ENCODE data around the gene ANKRD33B.
A peak's percentile ranks its signal among the peaks of the same experiment; 100 is the strongest.

The ANKRD33B gene

DNA sequence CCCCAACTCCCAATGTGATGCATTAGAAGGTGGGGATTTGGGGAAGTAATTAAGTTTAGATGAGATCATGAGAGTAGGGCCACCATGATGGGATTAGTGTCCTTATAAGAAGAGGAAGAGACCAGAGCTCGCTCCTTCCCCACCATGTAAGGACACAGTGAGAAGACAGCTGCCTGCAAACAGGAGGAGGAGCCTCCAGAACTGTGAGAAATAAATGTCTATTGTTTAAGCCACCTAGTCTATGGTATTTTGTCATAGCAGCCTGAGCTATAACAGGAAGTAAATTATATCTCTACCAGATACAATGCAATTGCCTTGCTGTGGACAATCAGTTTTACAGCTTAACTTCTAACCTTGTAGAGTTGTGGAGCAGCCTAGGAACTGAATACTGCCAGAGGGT lies 58.0 kb downstream of the ANKRD33B start:
- DNase-seq: no peak

DNA sequence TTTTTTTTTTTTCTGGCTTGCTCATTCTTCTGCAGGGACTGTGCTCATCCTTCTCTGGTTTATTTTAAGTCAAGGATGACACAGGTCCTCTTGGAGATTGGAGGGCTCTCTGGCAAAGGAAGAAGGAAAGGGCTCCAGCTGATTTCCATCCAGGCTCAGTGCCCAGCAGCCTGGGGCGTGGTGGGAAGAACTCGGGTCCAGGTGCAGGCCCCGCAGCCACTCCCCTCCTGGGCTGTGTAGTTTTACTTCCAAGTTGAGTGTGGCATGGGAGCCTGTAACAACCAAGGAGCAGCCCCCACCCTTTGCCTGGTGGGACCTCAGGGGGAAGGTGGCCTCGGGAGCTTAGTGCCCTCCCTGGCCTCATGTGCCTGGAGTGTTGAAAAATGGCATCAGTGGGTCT lies 58.9 kb downstream of the ANKRD33B start:
- DNase-seq: no peak

DNA sequence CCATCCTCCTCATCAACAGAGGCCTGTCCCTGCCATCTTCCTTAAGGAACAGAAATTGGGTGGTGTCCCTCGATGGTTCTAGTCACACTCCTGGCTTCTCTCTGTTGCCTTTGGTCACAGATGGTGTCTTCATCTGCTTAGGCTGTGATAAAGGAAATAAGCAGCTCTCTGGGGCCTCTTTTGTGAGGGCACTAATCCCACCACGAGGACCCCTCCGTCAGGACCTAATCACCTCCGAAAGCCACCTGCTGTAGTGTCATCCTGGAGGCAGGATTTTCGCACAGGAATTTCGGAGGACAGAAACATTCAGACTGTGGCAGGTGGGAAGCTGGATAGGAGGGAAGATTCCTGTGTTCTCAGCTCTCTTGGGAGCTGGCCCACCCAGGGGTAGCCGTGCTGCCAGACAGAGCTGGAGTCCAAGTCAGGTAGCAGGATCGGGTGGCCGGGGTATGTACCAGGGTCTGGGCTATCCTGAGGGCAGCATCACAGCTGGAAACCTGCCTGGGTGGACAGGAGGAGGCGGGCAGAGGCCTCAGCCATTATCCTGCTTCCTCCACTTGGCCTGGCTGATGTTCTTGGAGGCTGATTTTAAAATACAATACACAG lies 59.5 kb downstream of the ANKRD33B start:
- no peak for DNase-seq

DNA sequence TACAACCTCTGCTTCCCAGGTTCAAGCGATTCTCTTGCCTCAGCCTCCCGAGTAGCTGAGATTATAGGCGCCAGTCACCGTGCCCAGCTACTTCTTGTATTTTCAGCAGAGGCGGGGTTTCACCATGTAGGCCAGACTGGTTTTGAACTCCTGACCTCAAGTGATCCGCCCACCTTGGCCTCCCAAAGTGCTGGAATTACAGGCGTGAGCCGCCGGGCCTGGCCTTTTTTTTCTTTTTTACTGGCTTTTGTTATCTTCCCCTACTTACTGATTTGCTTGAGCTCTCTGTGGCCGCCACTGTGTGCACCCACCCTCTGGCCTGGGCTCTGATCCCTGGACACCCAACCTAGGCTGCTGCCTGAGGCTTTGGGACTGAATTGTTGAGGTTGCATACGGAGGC lies 60.3 kb downstream of the ANKRD33B start:
- no peak for DNase-seq

DNA sequence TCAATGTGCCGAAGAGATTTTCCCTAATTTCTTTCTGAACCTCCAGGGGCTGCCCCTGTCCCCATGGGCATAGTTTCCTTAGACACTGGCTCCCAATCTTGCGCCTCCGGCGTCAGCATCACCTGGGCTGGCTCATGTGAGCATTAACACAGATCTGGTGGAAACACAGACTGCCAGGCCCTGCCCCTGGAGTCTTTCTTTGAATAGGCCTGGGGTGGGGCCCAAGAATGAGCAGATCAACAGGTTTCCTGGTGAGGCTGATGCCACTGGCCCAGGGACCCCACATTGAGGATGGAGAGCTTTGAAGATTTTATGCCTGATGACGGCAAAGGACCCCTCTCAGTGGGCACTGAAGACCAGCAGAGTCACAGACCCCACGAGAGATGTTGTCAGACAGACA lies 60.8 kb downstream of the ANKRD33B start:
- no peak for DNase-seq

DNA sequence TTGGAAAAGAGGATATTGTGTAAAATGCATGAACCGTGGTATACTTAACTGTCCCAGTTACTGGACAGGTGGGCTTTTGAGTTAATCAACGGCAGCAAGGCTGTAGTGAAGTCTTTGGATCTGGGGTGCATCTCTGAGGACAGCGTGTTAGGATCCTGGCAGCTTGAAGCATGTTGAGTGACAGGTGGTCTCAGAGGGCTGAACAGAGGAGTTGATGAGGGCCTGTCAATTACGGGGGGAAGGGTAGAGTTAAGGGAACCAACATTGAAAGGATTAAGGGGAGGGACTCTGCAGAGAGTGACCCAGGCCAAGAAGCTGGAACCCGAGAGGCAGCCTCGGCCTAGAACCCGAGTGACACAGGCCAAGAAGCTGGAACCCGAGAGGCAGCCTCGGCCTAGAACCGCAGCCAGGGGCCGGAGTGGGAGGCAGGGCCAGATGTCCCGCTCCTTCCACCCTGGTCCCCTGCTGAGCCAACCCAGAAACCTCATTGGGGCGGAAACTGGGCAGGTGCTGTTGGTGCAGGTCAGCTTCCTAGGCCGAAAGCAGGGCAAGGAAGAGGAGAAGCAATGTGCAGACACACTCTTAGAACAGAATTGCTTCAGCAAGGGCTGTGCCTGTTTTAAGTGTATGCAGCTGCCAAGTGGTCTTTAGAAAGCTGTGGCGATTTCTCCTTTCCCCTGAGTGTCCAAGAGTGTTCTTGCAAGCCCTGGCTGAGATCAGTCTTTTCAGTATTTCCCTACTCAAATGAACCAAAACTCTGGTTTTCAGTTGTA lies 62.0 kb downstream of the ANKRD33B start:
- no peak for DNase-seq

DNA sequence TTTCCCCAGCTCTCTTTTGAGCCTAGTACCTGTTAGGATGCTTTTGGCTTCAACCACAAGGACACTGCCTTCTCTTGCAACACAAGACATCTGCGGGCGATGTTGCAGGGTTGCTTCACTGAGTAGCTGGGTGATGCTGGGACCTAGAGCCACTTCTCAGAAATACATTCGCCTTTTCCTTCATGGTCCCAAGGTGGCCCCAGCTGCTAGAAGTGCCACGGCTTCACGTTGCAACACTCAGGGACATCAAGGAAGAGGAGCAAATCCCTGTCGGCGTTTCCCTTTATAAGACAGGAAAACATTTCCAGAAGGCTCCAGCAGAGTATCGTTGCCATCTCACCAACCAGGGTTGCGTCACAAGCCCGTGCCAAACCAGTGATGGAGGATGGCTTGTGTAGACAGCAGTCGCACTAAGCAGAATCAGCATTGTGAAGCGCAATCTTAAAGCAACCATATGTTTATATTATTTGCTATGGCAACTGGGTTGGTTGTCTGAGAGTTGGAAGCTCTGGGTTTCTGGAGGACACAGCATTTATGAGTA lies 62.7 kb downstream of the ANKRD33B start:
- DNase-seq: peak in 1 of 2 donors; percentile 15

DNA sequence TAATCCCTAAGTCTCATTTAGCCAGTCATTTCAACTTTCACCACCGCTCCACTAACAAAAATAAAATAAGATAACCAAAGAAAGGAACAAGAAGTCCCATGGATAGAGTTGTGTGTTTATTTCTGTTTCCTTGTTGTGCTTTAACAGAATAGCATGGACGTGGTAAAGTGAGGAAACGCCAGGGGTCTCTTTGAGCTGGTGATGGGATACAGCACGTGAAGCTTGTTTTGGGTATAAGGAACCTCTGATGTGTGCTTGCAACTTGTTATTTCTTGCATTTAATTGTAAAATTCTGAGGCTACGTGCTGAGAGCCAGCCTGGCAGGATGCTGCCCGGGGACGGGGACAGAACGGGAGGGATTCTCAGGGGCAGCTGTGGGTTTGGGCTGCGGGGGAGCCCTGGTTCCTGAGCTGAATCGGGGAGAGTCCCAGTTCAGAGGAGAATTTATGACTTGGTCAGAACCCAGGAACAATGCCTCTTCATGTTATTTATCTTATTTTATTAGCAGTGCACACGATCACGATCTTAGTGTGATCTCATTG lies 63.4 kb downstream of the ANKRD33B start:
- no peak for DNase-seq

DNA sequence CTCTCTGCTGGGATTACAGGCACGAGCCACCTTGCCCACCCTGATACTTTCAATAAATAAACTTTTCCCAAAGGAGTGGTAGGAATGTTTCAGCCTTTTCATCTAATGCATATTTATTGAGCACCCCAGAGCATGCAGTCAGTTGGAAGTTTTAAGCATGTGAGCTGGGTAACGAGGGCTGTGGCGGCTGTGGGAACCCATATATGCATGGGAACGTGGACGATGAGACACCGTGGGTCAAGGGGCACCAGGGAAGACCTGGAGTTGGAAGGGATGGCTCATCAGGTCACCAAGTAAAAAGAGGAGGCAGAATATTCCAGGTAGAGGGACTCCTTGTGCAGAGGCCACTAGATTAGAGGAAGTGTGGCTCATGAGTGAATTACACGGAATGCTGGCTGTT lies 64.7 kb downstream of the ANKRD33B start:
- DNase-seq: no peak

DNA sequence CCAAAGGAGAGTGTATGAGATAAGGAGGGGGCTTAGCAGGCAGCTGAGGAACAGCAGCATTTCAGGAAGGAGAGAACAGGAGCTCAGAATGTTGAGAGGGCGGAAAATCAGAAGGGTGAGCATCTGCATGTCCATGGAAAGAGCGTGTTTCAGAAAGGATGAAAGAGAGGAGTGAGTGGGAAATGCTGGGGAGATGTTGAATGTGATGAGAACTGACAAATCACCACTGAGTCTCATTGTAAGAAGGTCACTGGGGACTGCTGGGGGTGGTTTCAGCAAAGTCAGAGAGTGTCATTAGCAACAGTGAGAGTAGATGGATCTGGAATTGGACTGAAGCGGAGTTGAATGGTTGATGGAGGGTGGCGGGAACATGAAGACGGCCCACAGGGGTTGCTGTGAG lies 65.8 kb downstream of the ANKRD33B start:
- no peak for DNase-seq

DNA sequence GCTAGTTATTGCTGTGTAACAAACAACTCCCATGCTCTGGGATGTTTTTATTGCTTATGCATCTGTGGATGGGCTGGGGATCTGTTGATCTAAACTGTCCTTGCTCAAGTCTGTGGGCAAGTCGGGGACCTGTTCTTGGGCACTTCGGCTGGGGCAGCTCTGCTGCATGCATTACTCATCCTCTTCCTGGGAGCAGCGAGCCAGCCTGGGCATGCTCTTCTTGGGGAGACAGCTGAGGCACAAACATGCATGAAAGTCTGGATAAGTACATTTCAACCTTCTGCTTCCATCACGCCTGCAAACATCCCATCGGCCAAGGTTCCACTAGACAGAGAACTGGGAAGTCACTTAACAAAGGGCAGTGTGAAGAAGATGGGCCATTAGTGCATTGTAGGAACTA lies 66.3 kb downstream of the ANKRD33B start:
- no peak for DNase-seq

DNA sequence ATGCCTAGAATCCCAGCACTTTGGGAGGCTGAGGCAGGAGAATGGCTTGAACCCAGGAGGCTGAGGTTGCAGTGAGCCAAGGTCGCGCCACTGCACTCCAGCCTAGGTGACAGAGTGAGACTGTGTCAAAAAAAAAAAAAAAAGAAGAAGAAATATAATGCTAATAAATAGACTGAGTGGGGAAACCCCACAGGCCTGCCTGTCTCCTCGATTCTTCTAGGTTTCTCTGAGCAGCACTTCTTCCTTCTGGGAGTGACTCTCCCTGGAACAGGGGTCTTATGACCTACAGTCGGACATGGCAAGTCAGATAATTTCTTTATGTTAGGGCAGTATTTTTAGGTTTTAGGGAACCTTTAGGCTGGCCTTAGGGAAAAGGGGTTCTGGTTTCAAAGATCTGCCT lies 66.9 kb downstream of the ANKRD33B start:
- DNase-seq: peak in 1 of 2 donors; percentile 18

DNA sequence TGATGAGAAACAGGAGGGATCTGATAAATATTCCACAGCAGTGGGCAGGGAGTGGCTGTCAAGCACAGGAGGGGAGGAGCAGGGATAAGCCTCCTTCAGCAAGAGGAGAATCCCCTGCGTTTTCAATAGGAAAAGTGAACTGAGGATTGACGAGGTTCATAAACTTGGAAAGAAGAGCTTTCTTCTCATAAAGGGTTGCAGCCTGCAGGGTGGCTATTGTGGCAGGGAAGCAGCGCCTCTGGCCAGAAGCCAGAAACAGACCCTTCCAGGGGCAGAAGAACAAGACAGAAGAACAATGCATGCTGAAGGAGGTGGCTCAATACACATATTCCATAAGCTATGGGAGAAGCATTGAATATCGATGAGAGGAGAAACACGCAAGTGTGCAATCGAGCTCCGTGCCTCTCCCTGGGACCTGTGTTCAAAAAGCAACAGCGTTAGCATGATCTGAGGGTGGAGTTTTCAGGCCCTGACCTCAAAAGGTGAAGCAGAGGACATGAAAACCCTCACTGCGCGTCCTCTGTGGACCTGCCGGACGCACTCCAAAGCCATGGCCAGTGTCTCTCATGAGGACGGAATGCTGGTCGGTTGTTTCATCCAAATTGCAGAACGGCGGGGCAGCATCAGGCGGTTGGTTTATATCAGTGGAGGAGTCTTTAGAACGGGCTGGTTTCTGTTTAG lies 67.6 kb downstream of the ANKRD33B start:
- DNase-seq: no peak

DNA sequence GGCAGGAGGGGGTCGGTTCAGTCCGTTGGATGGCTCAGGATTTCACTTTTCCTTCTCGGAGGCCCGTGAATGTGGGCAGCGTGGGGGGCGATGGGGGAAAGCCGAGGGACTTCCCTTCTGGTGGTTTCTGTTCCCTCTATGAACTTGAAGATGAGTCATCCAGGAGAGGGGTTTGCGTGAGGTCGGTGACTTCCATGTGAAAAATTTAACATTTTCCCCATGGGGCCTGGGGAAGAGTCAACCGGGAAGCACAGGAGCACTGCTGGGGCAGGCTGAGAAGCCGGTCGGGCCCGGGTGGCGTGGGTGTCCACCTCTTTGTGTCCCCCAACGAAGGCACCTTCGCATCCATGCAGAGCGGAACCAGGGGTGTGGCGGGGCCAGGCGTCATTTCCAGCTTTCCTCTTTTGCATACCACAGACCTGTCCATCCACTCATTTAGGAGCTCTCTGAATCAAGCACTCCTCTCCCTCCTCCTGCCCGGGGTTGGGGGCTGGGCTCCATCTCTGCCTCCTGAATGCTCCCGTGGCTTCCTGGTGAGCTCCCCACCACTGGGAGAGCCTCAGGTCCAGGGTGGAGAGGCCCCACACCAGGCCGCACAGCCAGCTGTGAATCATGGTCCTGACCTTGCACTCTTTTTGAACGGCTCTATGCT lies 68.4 kb downstream of the ANKRD33B start:
- DNase-seq: peak; percentile 28 to 75

DNA sequence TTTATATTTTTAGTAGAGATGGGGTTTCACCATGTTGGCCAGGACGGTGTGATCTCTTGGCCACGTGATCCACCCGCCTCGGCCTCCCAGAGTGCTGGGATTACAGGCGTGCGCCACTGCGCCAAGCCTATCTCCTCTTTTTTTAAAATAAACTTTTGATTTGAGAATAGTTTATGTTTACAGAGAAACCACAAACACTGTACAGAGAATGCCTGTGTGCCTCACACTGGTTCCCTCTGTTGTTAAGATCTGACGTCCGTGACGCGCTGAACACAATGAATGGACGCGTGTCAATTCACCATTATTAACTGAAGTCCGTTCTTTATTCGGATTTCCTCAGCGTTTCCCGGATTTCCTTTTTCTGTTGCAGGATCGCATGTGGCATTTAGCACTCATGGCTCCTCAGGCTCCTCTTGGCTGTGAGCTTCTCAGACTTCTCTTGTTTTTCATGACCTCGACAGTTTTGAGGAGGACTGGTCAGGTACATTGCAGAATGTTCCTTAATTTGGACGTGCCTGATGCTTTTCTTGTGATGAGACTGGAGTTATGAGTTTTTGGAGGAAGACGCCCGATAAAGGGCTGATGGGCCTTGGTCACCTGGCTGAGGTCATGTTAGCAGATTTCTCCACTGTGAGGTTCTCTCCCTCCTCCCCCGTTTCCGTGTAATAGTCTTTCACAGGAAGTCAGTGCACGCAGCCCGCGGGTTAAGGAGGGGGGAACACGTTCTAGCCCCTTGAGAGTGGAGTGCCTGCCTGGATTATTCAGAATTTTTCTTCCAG lies 69.6 kb downstream of the ANKRD33B start:
- DNase-seq: peak; percentile 53 to 65

DNA sequence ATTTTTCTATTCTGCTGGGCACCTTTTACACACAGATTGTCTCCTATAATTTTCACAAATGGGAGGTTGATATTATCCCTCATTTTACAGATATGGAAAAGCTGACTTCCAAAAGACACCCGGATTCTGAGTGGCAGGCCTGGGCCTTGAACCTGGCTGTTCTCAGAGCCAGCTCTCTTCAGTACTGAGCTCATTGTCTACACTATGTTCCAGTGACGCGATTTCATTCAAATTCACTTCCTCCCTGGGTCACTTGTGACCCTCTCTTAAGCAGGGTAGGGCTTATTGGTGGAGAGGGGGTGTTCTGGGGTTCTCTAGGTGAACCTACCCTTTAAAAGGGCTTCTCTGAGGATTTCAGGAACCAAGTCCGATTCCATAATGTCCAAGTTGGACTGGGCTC lies 70.2 kb downstream of the ANKRD33B start:
- peak in 1 of 2 donors; percentile 43 for DNase-seq

DNA sequence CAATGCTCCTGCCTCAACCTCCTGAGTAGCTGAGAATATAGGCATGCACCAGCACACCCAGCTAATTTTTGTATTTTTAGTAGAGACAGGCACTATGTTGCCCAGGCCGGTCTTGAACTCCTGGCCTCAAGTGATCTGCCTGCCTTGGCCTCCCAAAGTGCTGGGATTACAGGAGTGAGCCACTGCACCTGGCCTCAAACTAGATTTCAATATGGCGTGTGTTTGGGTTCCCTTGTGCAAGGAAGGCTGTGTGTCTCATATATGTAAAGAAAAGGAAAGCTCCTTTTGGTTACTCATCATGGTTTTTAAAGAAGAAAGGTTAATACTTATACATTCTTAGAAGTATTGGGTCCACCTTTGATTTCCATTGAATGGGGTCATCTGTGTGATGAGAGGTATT lies 70.7 kb downstream of the ANKRD33B start:
- DNase-seq: no peak

DNA sequence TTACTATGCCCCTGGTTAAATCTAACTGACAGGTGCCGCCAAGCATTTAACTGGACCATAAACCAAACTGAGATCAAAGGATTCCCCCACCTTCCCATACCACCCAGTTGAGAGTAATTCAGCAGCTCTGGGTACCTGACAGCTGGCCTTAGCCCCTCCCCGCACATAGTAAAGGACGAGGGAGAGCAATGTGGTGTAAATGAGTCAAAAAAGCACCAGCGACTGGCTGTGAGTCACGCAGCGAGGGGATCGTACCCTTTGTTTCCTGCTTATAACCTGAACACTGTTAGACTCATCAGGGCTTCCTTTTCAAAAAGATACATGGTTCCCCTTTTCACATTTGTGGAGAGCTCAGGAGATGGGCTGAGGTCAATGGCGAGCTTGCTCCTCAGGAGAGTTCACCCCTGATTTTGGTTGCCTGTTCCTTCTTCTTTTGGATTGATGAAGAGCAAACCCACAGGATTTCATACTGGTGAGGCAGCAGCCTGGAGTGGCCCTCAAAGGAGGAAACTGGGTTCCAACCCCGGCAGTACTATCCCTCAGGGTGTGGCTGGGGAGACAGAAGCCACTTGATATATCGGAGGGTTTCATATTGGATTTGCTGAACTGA lies 71.5 kb downstream of the ANKRD33B start:
- peak; percentile 42 to 78 for DNase-seq

DNA sequence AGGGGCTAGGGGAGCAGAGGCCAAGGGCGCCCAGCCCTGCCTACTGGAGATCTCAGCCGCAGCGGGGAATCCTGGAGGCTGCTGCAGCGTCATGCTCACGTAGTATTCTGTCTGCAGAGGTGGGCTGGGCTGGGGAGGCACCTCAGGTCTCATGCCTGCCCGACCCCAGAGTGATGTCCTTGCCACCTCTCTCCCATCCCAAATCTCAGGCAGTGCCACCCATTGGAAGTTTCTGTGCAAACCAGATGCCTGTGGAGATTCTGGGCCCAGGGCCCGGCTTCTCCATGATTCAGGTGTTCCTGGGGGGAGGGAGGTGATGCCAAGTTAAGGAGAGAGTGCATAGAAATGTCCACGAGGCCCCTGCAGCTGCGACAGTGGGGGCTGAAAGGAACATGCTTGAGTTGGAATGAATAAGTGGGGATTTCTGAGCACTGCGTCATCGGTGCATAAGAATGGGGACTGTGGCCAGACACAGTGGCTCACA lies 72.0 kb downstream of the ANKRD33B start:
- no peak for DNase-seq

DNA sequence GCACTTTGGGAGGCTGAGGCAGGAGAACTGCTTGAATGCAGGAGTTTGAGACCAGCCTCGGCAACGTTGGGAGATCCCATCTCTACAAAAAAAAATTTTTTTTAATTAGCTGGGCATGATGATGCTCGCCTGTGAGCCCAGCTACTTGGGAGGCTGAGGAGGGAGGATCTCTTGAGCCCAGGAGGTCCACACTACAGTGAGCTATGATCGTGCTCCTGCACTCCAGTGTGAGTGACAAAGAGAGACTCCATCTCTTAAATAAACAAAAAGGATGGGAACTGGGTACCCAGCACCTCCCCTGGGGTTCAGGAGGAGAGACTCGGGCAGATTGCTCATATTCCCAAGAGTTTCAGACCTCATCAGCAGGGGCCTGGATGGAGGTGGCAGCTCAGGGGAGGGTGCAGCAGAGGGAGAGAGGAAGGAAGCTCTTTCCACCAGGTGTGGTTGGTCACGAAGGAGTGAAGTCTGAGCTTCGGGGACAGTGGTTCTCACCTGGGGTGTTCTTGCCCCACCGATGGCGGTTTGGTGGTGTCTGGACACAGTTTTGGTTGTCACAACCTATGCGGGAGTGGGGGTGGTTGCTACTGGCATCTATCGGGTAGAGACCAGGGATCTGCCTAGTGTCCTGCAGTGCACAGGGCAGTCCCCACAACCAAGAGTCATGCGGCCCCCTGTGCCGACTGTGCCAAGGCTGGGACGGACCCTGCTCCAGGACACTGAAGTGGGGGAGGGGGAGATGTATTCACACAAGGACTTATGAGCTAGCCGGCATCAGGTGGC lies 72.7 kb downstream of the ANKRD33B start:
- no peak for DNase-seq

DNA sequence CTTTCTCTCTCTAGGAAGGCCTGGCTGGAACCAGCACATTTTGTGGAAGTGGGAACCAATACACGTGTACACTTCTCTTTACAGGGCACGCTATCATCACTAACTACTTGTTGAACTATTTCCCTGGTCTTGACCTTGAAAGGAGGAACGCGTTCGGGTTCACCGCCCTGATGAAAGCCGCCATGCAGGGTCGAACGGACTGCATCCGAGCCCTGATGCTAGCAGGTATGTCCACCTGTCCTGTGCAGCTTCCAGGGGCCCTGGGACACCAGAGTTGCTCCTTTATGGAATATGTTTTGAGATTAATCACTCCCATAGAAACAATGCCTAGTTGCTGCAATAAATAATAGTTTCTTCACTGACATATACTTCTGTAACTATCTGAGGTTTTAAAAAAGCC lies 74.1 kb downstream of the ANKRD33B start:
- DNase-seq: no peak
